GM19025 (cell line): ENCODE measurements around the gene CDK11A.
"Not testable (repeated sequence)": the region's sequence is repeated elsewhere in the genome, so short reads cannot be mapped to it uniquely, and the experiment has no call there.

Experiments used
- ATAC-seq: cut with Tn5 transposase; IDR thresholded peaks from one replicate; pipeline ENCODE4 v1.9.1; 2021; ENCODE audit warnings: mild to moderate bottlenecking, low read depth, moderate library complexity; ENCODE audit not compliant: unreplicated experiment

Gene CDK11A

GRCh38 chr1:1727131-1727651 is 3.0 kb upstream of the CDK11A start:
- ATAC-seq: not testable (repeated sequence)

- not testable (repeated sequence) for ATAC-seq
Observed at GRCh38 chr1:1726088-1726487, 1.9 kb upstream of the CDK11A start.

GRCh38 chr1:1721201-1721600 is 3.0 kb downstream of the CDK11A start:
- ATAC-seq: no peak

GRCh38 chr1:1715109-1715883 is 8.9 kb downstream of the CDK11A start:
- ATAC-seq: not testable (repeated sequence)

- ATAC-seq: not testable (repeated sequence)
Observed at GRCh38 chr1:1707897-1708296, 16.3 kb downstream of the CDK11A start.

GRCh38 chr1:1707241-1707640 is 16.9 kb downstream of the CDK11A start:
- ATAC-seq: not testable (repeated sequence)

GRCh38 chr1:1705623-1706022 is 18.5 kb downstream of the CDK11A start:
- not testable (repeated sequence) for ATAC-seq

- not testable (repeated sequence) for ATAC-seq
Observed at GRCh38 chr1:1704284-1704957, 19.7 kb downstream of the CDK11A start.

- no peak for ATAC-seq
Observed at GRCh38 chr1:1703796-1704195, 20.4 kb downstream of the CDK11A start.

GRCh38 chr1:1702506-1702905 is 21.7 kb downstream of the CDK11A start:
- ATAC-seq: not testable (repeated sequence)

- ATAC-seq: not testable (repeated sequence)
Observed at GRCh38 chr1:1700557-1700956, 23.6 kb downstream of the CDK11A start.

GRCh38 chr1:1700067-1700466 is 24.1 kb downstream of the CDK11A start:
- not testable (repeated sequence) for ATAC-seq

GRCh38 chr1:1699061-1699460 is 25.1 kb downstream of the CDK11A start:
- ATAC-seq: not testable (repeated sequence)

GRCh38 chr1:1697358-1698183 is 26.6 kb downstream of the CDK11A start:
- not testable (repeated sequence) for ATAC-seq

- not testable (repeated sequence) for ATAC-seq
Observed at GRCh38 chr1:1696431-1697357, 27.5 kb downstream of the CDK11A start.

- ATAC-seq: peak; percentile 72
Observed at GRCh38 chr1:1692714-1693647, 31.2 kb downstream of the CDK11A start, which contains the start of gene SLC35E2B. Gene SLC35E2B (minus strand): TSS chr1:1692795. CDS start chr1:1676699, 16,096 bp downstream.

- not testable (repeated sequence) for ATAC-seq
Observed at GRCh38 chr1:1692324-1692713, 31.8 kb downstream of the CDK11A start.

GRCh38 chr1:1691443-1691842 is 32.7 kb downstream of the CDK11A start:
- ATAC-seq: not testable (repeated sequence)
